Raji (cell line): Measurements from ENCODE around the gene WIPI1.

ENCODE experiments used
- POLR2A ChIP-seq: IDR thresholded peaks from 2 replicates; pipeline ENCODE4 v1.6.1; 2011; ENCODE audit warnings: low read depth, low read length, control low read depth; ENCODE audit not compliant: insufficient read depth

The WIPI1 gene

DNA sequence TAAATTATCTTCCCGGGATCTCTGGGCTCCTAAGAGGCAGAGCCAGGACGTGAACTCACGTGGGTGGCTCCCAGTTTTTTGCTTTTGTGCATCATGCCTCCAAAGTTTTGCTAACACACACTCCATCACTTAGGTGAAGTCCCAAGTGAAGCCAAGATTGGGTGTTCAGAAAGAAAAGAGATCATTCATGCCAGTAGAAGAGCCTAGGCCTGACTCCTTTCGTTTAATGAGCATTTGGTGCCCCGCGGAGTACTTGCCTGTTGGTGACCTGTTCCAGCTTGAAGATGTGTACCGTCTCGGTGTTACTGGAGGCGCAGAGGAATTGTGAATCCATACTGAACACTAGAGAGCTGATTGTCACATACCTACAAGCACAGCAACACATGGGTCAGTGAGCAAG, 24.1 kb downstream of the WIPI1 start:
- no peak for TF ChIP-seq POLR2A

GRCh38 chr17:68432086-68432864, 25.0 kb downstream of the WIPI1 start:
- no peak for TF ChIP-seq POLR2A

- no peak for TF ChIP-seq POLR2A
Observed at GRCh38 chr17:68431661-68432071, 25.6 kb downstream of the WIPI1 start.

GRCh38 chr17:68431045-68431608, 26.2 kb downstream of the WIPI1 start:
- TF ChIP-seq POLR2A: no peak

DNA sequence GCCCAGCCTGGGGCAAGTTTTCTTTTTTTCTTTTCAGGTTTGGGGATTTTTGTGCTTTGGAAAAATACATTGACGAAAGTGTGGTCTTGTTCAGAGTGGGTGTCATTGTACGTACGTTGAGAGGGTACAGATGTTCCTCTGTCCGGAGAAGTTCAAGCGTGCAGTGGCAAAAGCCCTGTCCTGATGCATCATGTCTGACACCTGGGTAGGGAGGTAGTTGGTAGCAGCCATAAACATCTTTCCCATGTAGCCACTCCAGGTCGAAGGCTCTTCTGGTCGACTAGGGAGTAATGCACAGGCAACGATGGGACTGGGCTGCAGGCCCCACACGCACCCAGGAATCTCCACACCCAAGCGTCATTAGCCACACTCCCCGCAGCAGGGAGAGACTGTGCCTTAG, 27.4 kb downstream of the WIPI1 start:
- TF ChIP-seq POLR2A: no peak

DNA sequence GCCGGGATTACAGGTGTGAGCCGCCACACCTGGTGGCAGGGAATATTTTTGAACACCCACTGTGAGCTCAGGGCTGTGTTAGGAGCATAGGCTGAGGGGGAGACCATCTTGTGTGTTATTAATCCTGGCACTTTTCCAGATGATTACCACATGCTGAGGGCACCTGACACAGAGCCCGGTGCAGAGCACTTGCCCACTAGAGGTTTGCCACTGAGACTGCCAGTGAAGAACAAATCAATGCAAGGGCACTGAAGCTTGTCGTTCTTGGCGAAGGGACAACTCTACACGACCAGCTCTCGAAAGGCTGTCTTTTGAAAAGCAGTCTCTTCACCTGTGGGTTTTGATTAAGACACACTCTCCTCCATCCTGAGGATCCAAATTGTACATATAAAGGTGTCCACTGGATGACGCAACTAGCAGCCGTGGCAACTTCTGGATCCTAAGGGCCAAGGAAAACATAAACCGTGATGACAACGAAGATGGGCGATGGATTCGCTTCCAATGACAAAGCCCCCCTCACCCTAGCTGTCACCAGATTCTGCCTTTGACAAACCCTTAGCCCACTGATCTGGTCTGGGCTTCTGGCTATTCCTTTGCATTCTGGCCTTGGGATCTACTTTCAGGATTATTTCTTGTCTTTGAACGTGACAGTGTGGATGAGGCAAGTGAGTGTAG, 28.7 kb downstream of the WIPI1 start:
- no peak for TF ChIP-seq POLR2A

GRCh38 chr17:68427575-68427974, 29.7 kb downstream of the WIPI1 start:
- TF ChIP-seq POLR2A: no peak

DNA sequence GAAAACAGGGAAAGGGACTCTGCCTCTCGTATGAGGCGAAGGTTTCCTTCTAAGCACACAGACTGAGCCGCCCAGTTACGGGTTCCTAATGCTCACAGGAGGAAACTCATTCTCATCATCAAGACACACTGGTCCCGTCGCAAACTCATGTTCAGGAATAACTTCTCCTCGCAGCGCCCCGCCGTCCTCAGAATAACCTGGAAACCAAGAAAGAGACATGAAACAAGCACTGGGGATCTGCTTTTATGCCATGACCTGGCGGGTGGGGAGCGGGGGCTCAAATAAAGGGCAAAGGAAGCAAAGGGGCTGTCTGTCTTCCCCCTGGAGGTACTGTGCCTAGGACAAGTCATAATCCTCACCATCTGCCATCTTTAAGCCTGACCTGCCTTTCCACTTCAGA, 31.3 kb downstream of the WIPI1 start:
- no peak for TF ChIP-seq POLR2A

DNA sequence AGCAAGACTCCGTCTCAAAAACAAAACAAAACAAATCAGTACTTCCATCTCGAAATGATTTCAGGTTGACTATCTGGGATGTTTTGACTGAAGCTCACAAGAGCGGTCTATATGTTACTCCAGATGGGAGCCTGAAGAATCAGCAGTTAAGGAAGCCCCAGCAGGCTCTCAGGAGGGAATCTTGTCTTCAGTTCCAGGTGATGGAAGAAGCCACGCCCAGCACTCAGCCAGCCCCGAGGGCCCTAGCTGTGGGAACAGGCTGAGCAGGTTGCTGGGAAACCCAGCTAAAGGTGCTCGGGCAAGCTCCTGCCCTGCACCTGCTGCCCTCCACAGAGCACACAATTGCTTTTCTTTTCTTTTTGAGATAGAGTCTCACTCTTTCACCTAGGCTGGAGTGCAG, 32.4 kb downstream of the WIPI1 start:
- TF ChIP-seq POLR2A: no peak

DNA sequence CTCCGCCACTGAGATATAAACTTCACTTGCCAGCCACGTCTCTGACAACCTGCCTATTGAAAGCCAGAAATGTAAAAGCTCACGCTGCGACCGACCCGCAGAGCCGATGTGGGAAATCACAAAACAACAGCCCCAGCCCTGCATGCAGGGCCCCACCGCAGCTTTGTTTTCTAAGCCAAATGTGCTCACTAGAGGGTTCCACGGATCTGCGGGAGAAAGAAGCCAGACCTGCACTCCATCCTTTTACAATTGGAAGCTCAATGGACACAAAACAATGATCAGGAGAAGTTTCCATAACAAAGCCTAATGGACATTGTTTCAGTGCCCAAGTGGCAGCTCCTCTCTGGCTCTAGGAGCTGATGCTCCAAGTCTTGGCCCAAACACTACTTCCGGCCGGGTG, 33.1 kb downstream of the WIPI1 start:
- TF ChIP-seq POLR2A: no peak

DNA sequence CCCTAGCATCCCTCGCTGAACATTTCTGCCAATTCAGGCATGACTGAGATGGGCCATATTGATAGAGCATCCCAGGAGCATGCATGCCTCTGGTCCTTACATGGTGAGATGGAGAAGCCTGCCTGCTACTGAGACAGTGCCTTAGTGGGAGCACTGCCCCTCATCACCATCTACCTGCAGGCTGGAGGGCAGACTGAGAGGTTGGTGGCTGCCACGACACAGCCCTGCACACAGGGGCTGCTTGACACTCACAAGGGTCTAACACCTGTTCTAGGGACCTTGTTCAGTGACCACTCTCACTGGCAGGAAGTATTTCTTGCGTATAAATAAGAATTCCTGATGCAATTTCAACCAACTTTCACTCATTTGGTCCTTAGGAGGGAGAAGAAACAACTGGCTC, 34.0 kb downstream of the WIPI1 start:
- TF ChIP-seq POLR2A: no peak

- TF ChIP-seq POLR2A: no peak
Observed at GRCh38 chr17:68422821-68423220, 34.5 kb downstream of the WIPI1 start.

DNA sequence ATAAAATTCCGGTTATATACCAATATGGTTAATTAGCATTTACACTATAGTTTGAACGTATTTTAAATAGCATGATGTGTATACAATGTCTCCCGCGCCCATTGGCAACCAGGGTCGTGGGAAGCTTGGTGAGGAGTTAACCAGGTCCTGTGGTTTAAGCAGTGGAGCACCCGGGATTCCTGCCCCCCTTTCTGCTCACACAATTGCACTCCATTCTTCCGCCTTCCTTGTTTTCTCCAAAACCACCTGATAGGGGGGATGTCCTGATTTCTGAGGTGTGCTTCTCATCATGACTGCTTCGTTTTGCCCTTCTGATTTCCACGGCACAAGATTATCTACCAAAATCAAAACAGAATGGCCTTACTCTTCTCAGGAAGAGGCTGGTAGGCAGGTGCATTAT, 35.8 kb downstream of the WIPI1 start:
- TF ChIP-seq POLR2A: no peak

- TF ChIP-seq POLR2A: no peak
Observed at GRCh38 chr17:68420065-68420464, 37.2 kb downstream of the WIPI1 start.

DNA sequence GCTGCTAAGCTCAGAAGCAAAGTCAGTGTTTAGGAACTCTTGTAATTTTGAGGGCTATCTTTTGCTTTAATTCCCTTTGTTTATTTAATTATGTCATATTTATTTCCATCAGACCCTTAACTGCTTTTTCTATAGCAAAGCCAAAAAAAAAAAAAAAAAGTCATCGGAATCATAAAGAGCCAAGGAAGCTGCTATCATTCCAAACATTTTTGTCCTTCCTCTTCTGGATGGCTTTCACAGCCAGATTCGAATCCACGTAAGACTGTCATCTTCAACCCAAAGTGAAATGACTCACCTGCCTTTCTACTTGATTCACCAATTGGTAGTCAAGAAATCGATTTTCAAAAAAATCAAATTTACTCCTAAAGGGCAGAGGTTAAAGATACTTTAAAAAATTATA, 38.4 kb downstream of the WIPI1 start:
- no peak for TF ChIP-seq POLR2A

DNA sequence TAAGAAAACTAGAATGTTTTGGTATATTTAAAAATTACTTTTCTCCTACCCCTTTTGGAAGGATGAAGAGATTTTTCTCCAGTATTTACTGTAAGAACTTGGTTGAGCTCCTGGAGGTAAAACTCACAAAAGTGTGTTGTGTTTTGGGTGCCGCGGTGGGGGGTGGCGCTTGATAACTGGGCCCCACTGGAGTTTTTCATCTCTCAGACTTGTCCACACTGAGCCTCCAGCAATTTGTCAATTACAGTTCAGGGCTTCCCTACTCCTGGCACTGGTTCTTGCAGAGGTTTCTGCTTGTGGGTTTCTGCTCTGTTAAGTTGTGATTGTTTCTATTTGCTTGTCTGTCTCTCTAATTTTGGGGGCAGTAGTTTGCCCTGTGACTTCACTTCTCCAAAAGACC, 40.0 kb downstream of the WIPI1 start:
- no peak for TF ChIP-seq POLR2A

- TF ChIP-seq POLR2A: no peak
Observed at GRCh38 chr17:68403122-68403521, 54.2 kb downstream of the WIPI1 start.

DNA sequence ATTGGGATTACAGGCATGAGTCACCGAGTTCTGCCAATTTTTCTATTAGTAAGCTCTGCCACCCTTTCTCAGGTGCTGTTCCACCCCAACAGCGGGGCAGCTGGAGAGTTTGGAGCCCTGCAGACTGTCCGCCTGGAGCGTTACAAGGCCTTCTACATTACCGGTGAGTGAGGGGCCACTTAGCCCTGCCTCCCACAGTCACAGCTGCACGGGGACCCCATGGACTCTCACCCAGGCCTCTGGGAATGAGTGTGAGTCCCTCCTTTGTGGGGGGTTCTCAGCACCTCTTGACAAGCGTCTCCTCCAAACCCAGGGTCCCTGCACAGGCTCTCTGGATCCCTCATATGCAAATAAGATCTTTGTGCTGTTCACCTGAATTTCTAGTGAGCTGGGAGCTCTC, 56.0 kb downstream of the WIPI1 start:
- TF ChIP-seq POLR2A: no peak
